Glutamatergic neuron (in vitro differentiated cells): ENCODE data around the gene WNT7B. TPM values are rescaled to one million over a fixed set of nuclear protein-coding genes. Genes with fewer than 3 reads are reported as not detected.

Experiments
- DNase-seq: peaks from one replicate; pipeline ENCODE4 v3.0.0; 2022
- H3K27ac Mint-ChIP-seq: one replicate; pipeline ENCODE4 v1.8.0; 2020; ENCODE audit warnings: mild to moderate bottlenecking, mixed read lengths, inconsistent platforms; ENCODE audit not compliant: unreplicated experiment
- H3K27me3 Mint-ChIP-seq: one replicate; pipeline ENCODE4 v1.8.0; 2020; ENCODE audit warnings: mild to moderate bottlenecking, moderate library complexity, mixed read lengths, inconsistent platforms; ENCODE audit not compliant: unreplicated experiment
- H3K36me3 Mint-ChIP-seq: one replicate; pipeline ENCODE4 v1.8.0; 2020; ENCODE audit warnings: mild to moderate bottlenecking, mixed read lengths, inconsistent platforms; ENCODE audit not compliant: unreplicated experiment
- H3K4me1 Mint-ChIP-seq: one replicate; pipeline ENCODE4 v1.8.0; 2020; ENCODE audit warnings: mild to moderate bottlenecking, low read depth, mixed read lengths, inconsistent platforms; ENCODE audit not compliant: unreplicated experiment
- H3K4me3 Mint-ChIP-seq: one replicate; pipeline ENCODE4 v1.8.0; 2020; ENCODE audit warnings: mild to moderate bottlenecking, mixed read lengths, inconsistent platforms; ENCODE audit not compliant: unreplicated experiment
- H3K9me3 Mint-ChIP-seq: one replicate; pipeline ENCODE4 v1.8.0; 2020; ENCODE audit warnings: mild to moderate bottlenecking, moderate library complexity, mixed read lengths, inconsistent platforms; ENCODE audit not compliant: unreplicated experiment
- CTCF ChIP-seq: fragments of 200-600 bp; sonication (generic); IDR thresholded peaks from one replicate; pipeline ENCODE4 v1.5.0; 2021; ENCODE audit not compliant: partially characterized antibody, unreplicated experiment
- total RNA-seq: library from RNA; stranded (reverse); fragmentation: NEBNext Ultra II Directional; extraction: Animal tissue kit (Norgen Biotek cat#: 25700); gene quantifications from one replicate; pipeline ENCODE4 v1.2.1, GENCODE V29; 2021; ENCODE audit not compliant: unreplicated experiment

Gene WNT7B
- total RNA-seq, 1 donor from 2014 or later: 0.37 TPM

GRCh38 chr22:45949258-45949870 is 27.6 kb downstream of the WNT7B start:
- DNase-seq: no peak
- H3K4me1 Mint-ChIP-seq: peaks cover 5% of the 10 kb centered on the region
- peaks cover 12% of the 10 kb centered on the region for H3K27me3 Mint-ChIP-seq
- H3K9me3 Mint-ChIP-seq: peaks cover 5% of the 10 kb centered on the region
- H3K36me3 Mint-ChIP-seq: no peaks in the 10 kb centered on the region
- TF ChIP-seq CTCF: no peak
- H3K4me3 Mint-ChIP-seq: no peak overlapping the region
- H3K27ac Mint-ChIP-seq: no peak overlapping the region

GRCh38 chr22:45948081-45948648 is 28.8 kb downstream of the WNT7B start:
- peaks cover 5% of the 10 kb centered on the region for H3K9me3 Mint-ChIP-seq
- no peak for TF ChIP-seq CTCF
- H3K27me3 Mint-ChIP-seq: peaks cover 9% of the 10 kb centered on the region
- H3K4me1 Mint-ChIP-seq: peaks cover 5% of the 10 kb centered on the region
- no peak for DNase-seq
- H3K4me3 Mint-ChIP-seq: no peak overlapping the region
- no peaks in the 10 kb centered on the region for H3K36me3 Mint-ChIP-seq
- H3K27ac Mint-ChIP-seq: no peak overlapping the region

GRCh38 chr22:45946805-45947600 is 30.0 kb downstream of the WNT7B start:
- no peak for DNase-seq
- no peak for TF ChIP-seq CTCF
- Mint-ChIP-seq H3K27ac (no peak overlapping the region), H3K9me3 (peaks cover 5% of the 10 kb centered on the region), H3K4me3 (no peak overlapping the region), H3K36me3 (no peaks in the 10 kb centered on the region), H3K4me1 (peaks cover 8% of the 10 kb centered on the region), H3K27me3 (peaks cover 12% of the 10 kb centered on the region)

GRCh38 chr22:45945621-45946106 is 31.3 kb downstream of the WNT7B start:
- H3K27ac Mint-ChIP-seq: no peak overlapping the region
- H3K9me3 Mint-ChIP-seq: peaks cover 6% of the 10 kb centered on the region
- no peak for TF ChIP-seq CTCF
- H3K27me3 Mint-ChIP-seq: peaks cover 9% of the 10 kb centered on the region
- no peaks in the 10 kb centered on the region for H3K36me3 Mint-ChIP-seq
- H3K4me1 Mint-ChIP-seq: peaks cover 8% of the 10 kb centered on the region
- no peak for DNase-seq
- H3K4me3 Mint-ChIP-seq: no peak overlapping the region
